GM23338 (cell line): ENCODE data around the gene RPL13. TPM values are rescaled to one million over a fixed set of nuclear protein-coding genes. Genes with fewer than 3 reads are reported as not detected.

ENCODE experiments used
- ATAC-seq: fragments of 200-7000 bp; cut with Tn5 transposase; 3 replicates; pipeline ENCODE4 v1.9.1; 2020
- DNase-seq: peaks from one replicate; pipeline ENCODE4 v3.0.0-alpha.2; 2015; ENCODE audit warnings: low spot score
- H2AFZ ChIP-seq: fragments of 200-600 bp; sonication (generic); 2 replicates; pipeline ENCODE4 v1.8.0; 2016; ENCODE audit warnings: antibody characterized with exemption, mild to moderate bottlenecking, moderate library complexity
- H3F3A ChIP-seq: fragments of 200-600 bp; sonication (generic); replicated peaks from 2 replicates; pipeline ENCODE4 v1.8.0; 2017; ENCODE audit warnings: antibody characterized with exemption, mixed run types, low read depth
- H3K27ac ChIP-seq: fragments of 200-600 bp; sonication (generic); 2 replicates; pipeline ENCODE4 v1.6.1; 2016; ENCODE audit warnings: low read depth
- H3K27me3 ChIP-seq: fragments of 200-600 bp; sonication (generic); 2 replicates; pipeline ENCODE4 v1.8.0; 2016; ENCODE audit warnings: mild to moderate bottlenecking, mixed run types, moderate library complexity; ENCODE audit not compliant: insufficient read depth
- H3K36me3 ChIP-seq: fragments of 200-600 bp; sonication (generic); 2 replicates; pipeline ENCODE4 v1.8.0; 2016; ENCODE audit warnings: mild to moderate bottlenecking; ENCODE audit not compliant: insufficient read depth
- H3K4me1 ChIP-seq: fragments of 200-600 bp; sonication (generic); 2 replicates; pipeline ENCODE4 v1.8.0; 2016; ENCODE audit warnings: mild to moderate bottlenecking, moderate library complexity; ENCODE audit not compliant: insufficient read depth
- H3K4me2 ChIP-seq: fragments of 200-600 bp; sonication (generic); 2 replicates; pipeline ENCODE4 v1.7.1; 2017; ENCODE audit warnings: mixed run types
- H3K4me3 ChIP-seq: fragments of 200-600 bp; sonication (generic); 2 replicates; pipeline ENCODE4 v1.6.1; 2016; ENCODE audit warnings: mixed run types
- H3K79me2 ChIP-seq: fragments of 200-600 bp; sonication (generic); replicated peaks from 2 replicates; pipeline ENCODE4 v1.8.0; 2017; ENCODE audit warnings: mild to moderate bottlenecking; ENCODE audit not compliant: insufficient read depth
- H3K9me2 ChIP-seq: fragments of 200-600 bp; sonication (generic); 2 replicates; pipeline ENCODE4 v1.8.0; 2017; ENCODE audit not compliant: insufficient read depth
- H4K20me1 ChIP-seq: fragments of 200-600 bp; sonication (generic); replicated peaks from 2 replicates; pipeline ENCODE4 v1.8.0; 2017; ENCODE audit warnings: mild to moderate bottlenecking; ENCODE audit not compliant: insufficient read depth
- H3K27ac Mint-ChIP-seq: 2 replicates; pipeline ENCODE4 v1.8.0; 2020; ENCODE audit warnings: inconsistent platforms, mild to moderate bottlenecking, moderate library complexity, mixed read lengths
- H3K27me3 Mint-ChIP-seq: 3 replicates; pipeline ENCODE4 v1.8.0; 2022; ENCODE audit warnings: low read depth, mild to moderate bottlenecking, moderate library complexity, mixed read lengths, inconsistent platforms; ENCODE audit not compliant: insufficient read depth, poor library complexity
- H3K36me3 Mint-ChIP-seq: 3 replicates; pipeline ENCODE4 v1.8.0; 2021; ENCODE audit warnings: low read depth, mild to moderate bottlenecking, inconsistent platforms, moderate library complexity, mixed read lengths
- H3K4me1 Mint-ChIP-seq: 3 replicates; pipeline ENCODE4 v1.8.0; 2020; ENCODE audit warnings: mild to moderate bottlenecking, inconsistent platforms, mixed read lengths
- H3K4me3 Mint-ChIP-seq: 3 replicates; pipeline ENCODE4 v1.8.0; 2021; ENCODE audit warnings: moderate library complexity, mild to moderate bottlenecking, inconsistent platforms, mixed read lengths
- H3K9me3 Mint-ChIP-seq: 3 replicates; pipeline ENCODE4 v1.8.0; 2020; ENCODE audit warnings: moderate library complexity, mild to moderate bottlenecking, inconsistent platforms, mixed read lengths
- CREB1 ChIP-seq: fragments of 250-450 bp; sonication (Bioruptor Pico); IDR thresholded peaks from 2 replicates; pipeline ENCODE4 v1.5.0; 2020; ENCODE audit warnings: low read depth, mild to moderate bottlenecking, moderate library complexity
- CTCF ChIP-seq, 2 experiments: fragments of 200-600 bp in 1 of 2; sonication (generic) in 1 of 2; conservative IDR thresholded peaks; 2 replicates each; pipeline versions ENCODE4 v1.5.1 to v1.6.1; 2016 to 2017; ENCODE audit warnings: antibody characterized with exemption in 2 of 2, low read depth in 2 of 2, mild to moderate bottlenecking in 2 of 2, moderate library complexity in 1 of 2
- EZH2 ChIP-seq: fragments of 200-600 bp; sonication (generic); IDR thresholded peaks from one replicate; pipeline ENCODE4 v1.8.0; 2017; ENCODE audit warnings: antibody characterized with exemption, mild to moderate bottlenecking, low read depth; ENCODE audit not compliant: unreplicated experiment
- EZH2phosphoT487 ChIP-seq: fragments of 200-600 bp; sonication (generic); IDR thresholded peaks from one replicate; pipeline ENCODE4 v1.8.1; 2018; ENCODE audit warnings: antibody characterized with exemption; ENCODE audit not compliant: unreplicated experiment
- JUNB ChIP-seq: IDR thresholded peaks from one replicate; pipeline ENCODE4 v1.6.1; 2016; ENCODE audit warnings: antibody characterized with exemption; ENCODE audit not compliant: unreplicated experiment
- POLR2AphosphoS5 ChIP-seq: IDR thresholded peaks from 2 replicates; pipeline ENCODE4 v1.6.1; 2016; ENCODE audit warnings: antibody characterized with exemption, low read depth
- REST ChIP-seq: IDR thresholded peaks from one replicate; pipeline ENCODE4 v1.6.1; 2018; ENCODE audit warnings: antibody characterized with exemption; ENCODE audit not compliant: unreplicated experiment
- STAT1 ChIP-seq: IDR thresholded peaks from one replicate; pipeline ENCODE4 v1.6.1; 2016; ENCODE audit warnings: antibody characterized with exemption; ENCODE audit not compliant: unreplicated experiment
- ZNF114 ChIP-seq: fragments of 250-450 bp; sonication (Bioruptor Pico); IDR thresholded peaks from 2 replicates; pipeline ENCODE4 v1.5.0; 2020; ENCODE audit warnings: mild to moderate bottlenecking, moderate library complexity
- ZNF331 ChIP-seq: fragments of 250-450 bp; sonication (Bioruptor Pico); IDR thresholded peaks from 2 replicates; pipeline ENCODE4 v1.5.0; 2020; ENCODE audit warnings: low read depth, mild to moderate bottlenecking, moderate library complexity
- ZNF462 ChIP-seq: fragments of 250-450 bp; sonication (Bioruptor Pico); IDR thresholded peaks from 2 replicates; pipeline ENCODE4 v1.5.0; 2020; ENCODE audit warnings: mild to moderate bottlenecking, moderate library complexity
- polyA plus RNA-seq: library from polyadenylated mRNA; unstranded; fragments of >200 nt; fragmentation: Nextera tagmentation; extraction: Ambion mirVana; gene quantifications from 2 replicates; pipeline ENCODE4 v1.2.1, GENCODE V29; 2016
- total RNA-seq: library from RNA; depleted of rRNA; stranded (reverse); fragments of >200 nt; shearing (Covaris generic); gene quantifications from 2 replicates; pipeline ENCODE4 v1.2.3, GENCODE V29; 2014

Gene RPL13
- total and polyA plus RNA-seq, 2 experiments from 2014 or later: 3,489 to 3,617 TPM

GRCh38 chr16:89583197-89583894 lies 22.9 kb downstream of the RPL13 start (continued):
- TF ChIP-seq ZNF114 (CRISPR knock-in tag): no peak
- no peak for TF ChIP-seq POLR2AphosphoS5
- no peak for TF ChIP-seq EZH2
- no peak for TF ChIP-seq EZH2phosphoT487
- TF ChIP-seq ZNF331 (CRISPR knock-in tag): no peak
- TF ChIP-seq CREB1 (CRISPR knock-in tag): no peak
- TF ChIP-seq CTCF (conservative IDR thresholded peaks at IDR 0.05; ENCODE audit: low read depth in 2 of 2): no peak

GRCh38 chr16:89583895-89584644 lies 23.6 kb downstream of the RPL13 start:
- Histone ChIP-seq H3K27me3 (no peaks in the 10 kb centered on the region), H2AFZ (no peak overlapping the region), H3F3A (peaks cover 8% of the 10 kb centered on the region), H3K4me2 (no peak overlapping the region), H3K27ac (no peak overlapping the region), H3K4me3 (no peak overlapping the region), H3K36me3 (no peaks in the 10 kb centered on the region), H3K4me1 (no peaks in the 10 kb centered on the region), H3K9me2 (no peaks in the 10 kb centered on the region), H4K20me1 (no peaks in the 10 kb centered on the region), H3K79me2 (no peaks in the 10 kb centered on the region)
- ATAC-seq (no peak), DNase-seq (no peak)
- Mint-ChIP-seq H3K36me3 (peaks cover 20% of the 10 kb centered on the region), H3K4me3 (no peak overlapping the region), H3K4me1 (no peaks in the 10 kb centered on the region; the same call in 2 of the 3 replicates), H3K27me3 (no peaks in the 10 kb centered on the region), H3K27ac (no peak overlapping the region), H3K9me3 (peaks cover 13% of the 10 kb centered on the region)
- TF ChIP-seq REST (no peak), STAT1 (no peak), ZNF331 (CRISPR knock-in tag) (no peak), ZNF114 (CRISPR knock-in tag) (no peak), EZH2phosphoT487 (no peak), ZNF462 (CRISPR knock-in tag) (no peak), JUNB (no peak)
